Measurements from ENCODE around the gene ADIPOR1.

DNA sequence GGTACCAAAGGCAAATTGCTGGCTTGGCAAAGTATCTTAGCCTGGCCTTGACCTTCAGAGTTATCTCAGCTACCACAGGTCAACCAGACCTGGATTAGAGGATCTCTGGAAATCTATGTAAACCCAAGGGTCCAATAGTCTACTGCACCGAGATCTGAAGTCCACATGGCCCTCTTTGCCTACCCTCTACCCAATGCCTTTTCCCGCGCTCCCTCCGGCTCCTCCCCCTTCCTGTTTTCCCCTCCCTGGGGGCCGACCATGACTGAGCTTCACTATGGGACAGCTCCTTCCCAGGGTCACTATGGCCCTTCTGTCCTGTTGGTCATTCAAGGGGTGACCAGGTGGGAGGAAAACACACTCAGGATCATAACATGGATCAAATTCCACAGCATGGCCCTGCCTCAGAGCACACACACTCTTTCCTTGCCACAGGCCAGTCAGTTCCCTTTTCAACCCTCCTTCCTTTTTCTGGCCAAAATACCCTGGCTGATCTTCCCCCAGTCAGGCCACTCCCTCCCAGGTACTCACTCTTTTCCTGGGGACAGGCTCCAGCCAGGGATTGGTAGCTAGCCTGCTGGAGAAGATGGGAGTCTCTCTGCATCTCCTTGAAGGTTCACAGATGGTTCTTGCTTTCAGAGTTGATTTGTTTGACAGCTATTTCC, 29.9 kb upstream of the ADIPOR1 start:
- TF ChIP-seq, protein P1, sequence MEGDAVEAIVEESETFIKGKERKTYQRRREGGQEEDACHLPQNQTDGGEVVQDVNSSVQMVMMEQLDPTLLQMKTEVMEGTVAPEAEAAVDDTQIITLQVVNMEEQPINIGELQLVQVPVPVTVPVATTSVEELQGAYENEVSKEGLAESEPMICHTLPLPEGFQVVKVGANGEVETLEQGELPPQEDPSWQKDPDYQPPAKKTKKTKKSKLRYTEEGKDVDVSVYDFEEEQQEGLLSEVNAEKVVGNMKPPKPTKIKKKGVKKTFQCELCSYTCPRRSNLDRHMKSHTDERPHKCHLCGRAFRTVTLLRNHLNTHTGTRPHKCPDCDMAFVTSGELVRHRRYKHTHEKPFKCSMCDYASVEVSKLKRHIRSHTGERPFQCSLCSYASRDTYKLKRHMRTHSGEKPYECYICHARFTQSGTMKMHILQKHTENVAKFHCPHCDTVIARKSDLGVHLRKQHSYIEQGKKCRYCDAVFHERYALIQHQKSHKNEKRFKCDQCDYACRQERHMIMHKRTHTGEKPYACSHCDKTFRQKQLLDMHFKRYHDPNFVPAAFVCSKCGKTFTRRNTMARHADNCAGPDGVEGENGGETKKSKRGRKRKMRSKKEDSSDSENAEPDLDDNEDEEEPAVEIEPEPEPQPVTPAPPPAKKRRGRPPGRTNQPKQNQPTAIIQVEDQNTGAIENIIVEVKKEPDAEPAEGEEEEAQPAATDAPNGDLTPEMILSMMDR (IDR thresholded peaks at IDR 0.05): no peak
- no peak for TF ChIP-seq POLR2A (IDR thresholded peaks at IDR 0.05)

Measured in uterus (tissue), 2 donors.